GM06990 (cell line): ENCODE results near the gene RAP1GAP2.
A peak's percentile ranks its signal among the peaks of the same experiment; 100 is the strongest.

Experiments used
- DNase-seq: peaks from one replicate; pipeline ENCODE4 v3.0.0-alpha.2; 2011; ENCODE audit not compliant: insufficient read length; ENCODE audit errors: extremely low read depth
- H3K27me3 ChIP-seq: replicated peaks from 2 replicates; pipeline ENCODE4 v1.6.0; 2011; ENCODE audit warnings: low read length; ENCODE audit not compliant: control insufficient read depth, insufficient read depth
- H3K36me3 ChIP-seq: 2 replicates; pipeline ENCODE4 v1.5.1; 2011; ENCODE audit warnings: low read length; ENCODE audit not compliant: control insufficient read depth, insufficient read depth
- H3K4me3 ChIP-seq: replicated peaks from 2 replicates; pipeline ENCODE4 v1.5.1; 2011; ENCODE audit warnings: low read depth, mild to moderate bottlenecking, control low read depth, low read length
- TF ChIP-seq, protein P1 (sequence below): IDR thresholded peaks from 2 replicates; pipeline ENCODE4 v1.5.1; 2011; ENCODE audit warnings: low read length, control low read depth, mild to moderate bottlenecking, inconsistent platforms; ENCODE audit not compliant: insufficient read depth, poor library complexity, severe bottlenecking

RAP1GAP2 gene

DNA sequence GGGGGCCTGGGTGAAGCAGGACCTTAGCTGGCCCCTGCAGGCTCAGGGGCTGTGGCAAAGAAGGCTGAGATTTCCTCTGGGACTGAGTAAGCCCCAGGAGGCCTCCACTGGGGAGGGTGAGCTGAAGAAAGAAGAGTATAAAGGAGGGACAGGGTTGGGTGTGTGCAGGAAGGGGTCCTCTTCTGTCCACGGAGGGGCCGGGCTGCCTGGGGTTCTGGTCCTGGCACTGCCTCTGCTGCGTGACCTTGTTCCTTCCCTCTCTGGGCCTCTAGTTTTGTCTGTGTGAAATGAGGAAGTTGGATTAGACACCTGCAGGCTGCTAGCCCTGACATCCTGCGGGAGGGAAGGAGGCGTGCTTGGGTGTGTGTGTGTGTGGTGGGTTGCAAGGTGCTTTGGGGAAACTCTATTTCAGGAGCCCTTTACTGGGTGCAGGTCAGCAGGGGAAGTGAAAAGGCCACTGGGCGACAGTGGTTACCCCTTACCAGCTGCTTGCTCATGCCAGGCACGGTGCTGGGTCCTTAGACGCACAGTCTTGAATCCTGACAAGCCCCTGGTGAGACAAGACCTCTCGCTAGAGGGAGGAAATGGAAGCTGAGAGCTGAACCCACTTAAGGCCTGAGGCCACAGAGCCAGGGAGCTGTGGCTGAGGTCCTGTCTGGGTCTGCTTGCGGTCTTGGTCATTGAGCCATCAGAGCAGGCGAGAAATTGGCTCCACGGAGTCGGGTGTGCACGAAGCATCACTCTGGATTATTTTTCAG is 206.5 kb downstream of the RAP1GAP2 start:
- DNase-seq = peak; percentile 86
- Histone ChIP-seq H3K36me3 (no peaks in the 10 kb centered on the region), H3K4me3 (no peak overlapping the region), H3K27me3 (no peaks in the 10 kb centered on the region)
- TF ChIP-seq, protein P1, sequence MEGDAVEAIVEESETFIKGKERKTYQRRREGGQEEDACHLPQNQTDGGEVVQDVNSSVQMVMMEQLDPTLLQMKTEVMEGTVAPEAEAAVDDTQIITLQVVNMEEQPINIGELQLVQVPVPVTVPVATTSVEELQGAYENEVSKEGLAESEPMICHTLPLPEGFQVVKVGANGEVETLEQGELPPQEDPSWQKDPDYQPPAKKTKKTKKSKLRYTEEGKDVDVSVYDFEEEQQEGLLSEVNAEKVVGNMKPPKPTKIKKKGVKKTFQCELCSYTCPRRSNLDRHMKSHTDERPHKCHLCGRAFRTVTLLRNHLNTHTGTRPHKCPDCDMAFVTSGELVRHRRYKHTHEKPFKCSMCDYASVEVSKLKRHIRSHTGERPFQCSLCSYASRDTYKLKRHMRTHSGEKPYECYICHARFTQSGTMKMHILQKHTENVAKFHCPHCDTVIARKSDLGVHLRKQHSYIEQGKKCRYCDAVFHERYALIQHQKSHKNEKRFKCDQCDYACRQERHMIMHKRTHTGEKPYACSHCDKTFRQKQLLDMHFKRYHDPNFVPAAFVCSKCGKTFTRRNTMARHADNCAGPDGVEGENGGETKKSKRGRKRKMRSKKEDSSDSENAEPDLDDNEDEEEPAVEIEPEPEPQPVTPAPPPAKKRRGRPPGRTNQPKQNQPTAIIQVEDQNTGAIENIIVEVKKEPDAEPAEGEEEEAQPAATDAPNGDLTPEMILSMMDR = peak; percentile 8

DNA sequence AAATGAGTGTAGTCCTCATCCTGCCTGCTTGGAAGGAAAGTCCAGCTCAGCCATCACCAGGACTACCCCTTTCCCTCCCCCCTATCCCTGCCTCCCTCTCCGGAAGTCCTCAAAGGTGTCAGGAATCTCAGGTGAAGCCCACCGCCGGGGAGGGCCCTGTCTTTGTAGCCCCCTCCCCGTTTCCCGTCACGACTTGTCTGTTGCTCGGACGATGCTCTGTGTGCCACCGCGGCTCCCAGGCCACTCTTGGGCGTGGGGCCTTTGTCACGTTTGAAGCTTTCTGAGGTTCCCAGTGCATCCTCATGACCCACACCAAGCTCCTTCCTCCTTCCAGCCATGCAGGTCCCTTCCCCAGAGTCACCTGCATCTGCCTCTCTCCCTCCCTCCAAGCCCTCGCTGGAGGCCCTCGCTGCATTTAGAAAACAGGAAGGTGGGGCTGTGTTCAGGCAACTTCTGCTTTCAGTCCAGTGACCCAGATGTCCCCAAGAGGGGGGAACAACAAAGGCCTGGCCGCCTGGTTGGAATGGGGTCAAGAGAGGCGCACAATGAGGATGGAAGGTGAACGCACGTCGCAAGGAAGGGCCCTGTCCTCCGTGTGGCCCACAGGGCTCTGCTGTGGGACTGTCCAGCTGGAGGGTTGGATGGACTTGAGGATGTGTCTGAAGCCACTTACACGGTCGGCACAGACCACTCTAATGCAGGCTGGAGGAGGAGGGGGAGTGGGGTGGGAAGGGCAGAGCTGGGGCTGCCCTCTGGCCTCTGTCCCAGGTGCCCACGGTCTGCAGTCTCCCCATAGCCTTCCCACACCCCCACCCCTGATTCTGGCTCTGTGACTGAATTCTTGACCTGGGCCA is 207.3 kb downstream of the RAP1GAP2 start:
- TF ChIP-seq, protein P1 = no peak
- H3K27me3 ChIP-seq = no peaks in the 10 kb centered on the region
- H3K4me3 ChIP-seq = peak overlapping the region; percentile 5
- DNase-seq = peak; percentile 77
- H3K36me3 ChIP-seq = no peaks in the 10 kb centered on the region

DNA sequence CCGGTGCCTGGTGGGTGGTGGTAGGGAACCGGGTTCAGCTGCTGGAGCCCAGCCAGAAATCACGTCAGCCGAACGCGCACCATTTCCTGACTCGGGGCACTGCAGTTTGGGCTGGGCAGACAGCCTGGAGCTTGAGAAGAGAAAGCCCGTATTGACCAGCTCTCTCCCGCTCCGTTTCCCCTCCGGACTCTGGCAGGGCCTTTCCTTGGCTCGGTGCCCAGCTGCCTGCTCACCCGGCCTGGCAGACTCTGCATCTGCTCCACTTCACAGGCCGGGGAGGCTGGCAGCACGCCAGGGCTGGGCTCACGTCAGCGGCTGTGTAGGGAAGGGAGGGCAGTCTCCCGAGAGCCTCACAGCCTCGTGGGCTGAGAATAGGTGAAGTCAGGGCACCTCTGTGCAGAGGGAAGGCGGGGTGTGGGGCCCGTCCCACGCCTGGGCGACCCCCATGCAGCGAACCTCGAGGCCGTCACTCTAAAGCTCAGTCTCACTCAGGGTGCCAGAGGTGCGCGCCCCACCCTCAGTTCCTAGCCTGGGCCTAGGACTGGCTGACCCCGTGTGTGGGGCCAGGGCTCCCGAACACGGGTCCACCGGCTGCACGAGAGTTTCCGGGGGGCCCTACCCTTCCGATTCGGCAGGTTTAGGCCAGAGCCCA is 208.0 kb downstream of the RAP1GAP2 start:
- peak overlapping the region; percentile 5; the same call in 1 of the 2 replicates for H3K4me3 ChIP-seq
- TF ChIP-seq, protein P1 = no peak
- peak; percentile 82 for DNase-seq
- H3K36me3 ChIP-seq = no peaks in the 10 kb centered on the region
- no peaks in the 10 kb centered on the region for H3K27me3 ChIP-seq

DNA sequence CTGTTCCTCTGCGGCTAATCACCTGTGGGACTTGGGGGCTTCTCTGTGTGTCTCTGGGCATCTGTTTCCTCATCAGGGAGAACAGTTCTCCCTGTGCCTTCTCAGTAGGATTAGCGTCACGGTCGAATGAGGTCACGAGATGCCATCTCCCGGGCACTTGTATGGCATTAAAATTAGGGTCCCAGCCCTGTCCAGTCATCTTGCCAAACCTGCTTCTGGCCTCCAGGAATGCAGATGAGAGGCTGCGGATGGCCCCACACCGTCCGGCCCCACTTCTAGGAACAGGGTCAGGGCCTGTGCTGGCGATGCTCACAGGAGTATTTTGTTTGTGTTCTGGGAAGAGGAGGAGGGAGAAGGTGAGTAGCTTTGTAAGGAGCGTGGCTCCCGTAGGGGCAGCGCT is 208.7 kb downstream of the RAP1GAP2 start:
- DNase-seq = no peak
- H3K27me3 ChIP-seq = no peaks in the 10 kb centered on the region
- no peak overlapping the region for H3K4me3 ChIP-seq

DNA sequence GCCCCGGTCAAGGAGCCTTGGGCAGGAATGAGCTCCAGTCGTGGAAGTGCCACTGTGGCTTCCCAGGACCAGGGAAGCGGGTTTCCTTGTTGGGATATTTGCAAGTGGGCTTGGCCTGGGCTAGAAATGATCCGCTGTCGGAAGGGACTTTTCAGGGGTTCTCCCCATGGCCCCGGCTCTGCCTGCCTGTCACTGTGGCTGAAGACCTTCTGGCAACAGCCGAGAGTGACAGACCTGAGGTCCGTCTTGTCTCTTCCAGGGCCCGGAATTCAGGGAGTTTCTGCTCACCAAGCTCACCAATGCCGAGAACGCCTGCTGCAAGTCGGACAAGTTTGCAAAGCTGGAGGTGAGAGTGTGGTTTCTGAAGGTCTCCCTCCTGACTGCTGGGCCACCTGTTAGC is 209.5 kb downstream of the RAP1GAP2 start:
- no peaks in the 10 kb centered on the region for H3K27me3 ChIP-seq
- no peak overlapping the region for H3K4me3 ChIP-seq
- H3K36me3 ChIP-seq = no peaks in the 10 kb centered on the region
- no peak for DNase-seq
- TF ChIP-seq, protein P1 = no peak

More for the DNA sequence above, 208.7 kb downstream of the RAP1GAP2 start:
- TF ChIP-seq, protein P1 = no peak
- no peaks in the 10 kb centered on the region for H3K36me3 ChIP-seq
